GM10266 (cell line): ENCODE results near the gene MYPOP.

Experiments used
- DNase-seq: peaks from one replicate; pipeline ENCODE4 v3.0.0; 2012; ENCODE audit errors: extremely low spot score
- CTCF ChIP-seq: IDR thresholded peaks from 2 replicates; pipeline ENCODE4 v1.5.1; 2012; ENCODE audit warnings: mild to moderate bottlenecking, low read depth; ENCODE audit not compliant: control insufficient read depth, insufficient read depth; ENCODE audit errors: missing control alignments

MYPOP gene

DNA sequence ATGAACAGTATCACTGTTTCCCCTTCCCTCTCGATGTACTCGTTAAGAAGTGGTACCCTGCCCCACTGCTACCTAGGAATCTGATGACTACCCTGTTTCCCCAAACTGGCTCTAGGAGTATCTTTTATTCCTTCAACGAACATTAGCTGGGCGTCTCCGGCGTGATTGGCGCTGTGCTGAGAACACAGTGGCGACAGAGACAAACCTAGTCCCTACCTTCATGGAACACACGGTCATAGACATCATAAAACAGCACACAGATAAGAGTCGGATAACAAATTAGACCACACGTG lies 40.2 kb downstream of the MYPOP start:
- no peak for TF ChIP-seq CTCF
- no peak for DNase-seq

DNA sequence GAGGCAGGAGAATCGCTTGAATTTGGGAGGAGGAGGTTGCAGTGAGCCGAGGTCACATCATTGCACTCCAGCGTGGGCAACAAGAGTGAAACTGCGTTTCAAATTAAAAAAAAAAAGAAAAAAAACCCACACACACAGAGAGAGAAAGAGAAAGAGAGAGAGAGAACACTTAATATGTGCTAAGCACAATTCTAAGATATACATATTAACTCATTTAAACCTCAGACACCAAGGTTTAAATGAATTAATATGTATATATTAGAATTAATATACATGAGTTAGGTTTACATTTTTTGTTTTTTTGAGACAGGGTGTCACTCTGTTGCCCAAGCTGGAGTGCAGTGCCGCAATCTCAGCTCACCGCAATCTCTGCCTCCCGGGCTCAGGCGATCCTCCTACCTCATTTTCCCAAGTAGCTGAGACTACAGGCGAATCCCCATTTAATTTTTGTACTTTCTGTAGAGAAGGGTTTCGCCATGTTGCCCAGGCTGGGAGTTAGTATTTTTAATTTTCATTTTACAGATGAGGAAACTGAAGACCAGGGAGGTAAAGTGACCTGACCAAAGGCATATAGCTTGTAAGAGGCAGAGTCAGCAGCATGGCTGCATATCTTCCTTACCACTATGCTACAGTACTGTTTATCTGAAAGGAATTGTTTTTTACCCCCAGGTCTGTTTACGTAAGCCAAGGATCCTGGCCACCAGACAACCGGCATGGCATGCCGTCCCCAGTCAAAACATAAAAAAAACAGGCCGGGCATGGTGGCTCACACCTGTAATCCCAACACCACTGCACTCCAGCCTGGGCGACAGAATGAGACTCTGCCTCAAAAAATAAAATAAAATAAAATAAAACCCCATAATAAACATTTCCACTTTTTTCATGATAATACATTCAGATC lies 41.8 kb downstream of the MYPOP start:
- DNase-seq, result no peak

DNA sequence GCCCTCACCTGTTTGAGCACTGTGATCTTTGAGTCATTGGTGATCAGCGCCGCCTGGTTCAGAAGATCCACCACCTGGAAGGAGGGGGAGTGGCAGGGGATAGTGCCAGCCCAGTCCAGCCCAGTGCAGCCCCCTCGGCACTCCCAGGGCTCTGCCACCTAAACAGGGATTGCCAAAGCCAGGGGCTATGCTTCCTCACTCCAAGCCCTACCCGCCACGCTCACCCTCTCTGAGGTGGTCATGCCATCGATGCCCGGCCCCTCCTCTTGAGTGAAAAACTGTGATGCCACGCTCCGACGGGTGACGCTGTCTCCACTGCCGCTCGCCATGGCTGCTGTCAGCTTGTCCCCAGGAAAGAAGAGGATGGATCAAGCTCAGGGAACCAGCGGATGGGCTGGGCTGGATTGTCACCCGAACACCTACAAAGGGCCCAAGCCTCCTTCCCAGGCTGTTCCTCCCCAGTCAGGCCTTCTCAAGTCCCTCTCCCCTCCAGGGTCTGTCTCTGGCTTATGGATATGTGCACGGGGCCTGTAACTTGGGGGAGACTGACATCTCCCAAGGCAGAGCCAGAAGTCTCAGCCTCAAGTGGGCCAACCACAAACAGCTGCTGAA lies 48.1 kb downstream of the MYPOP start:
- TF ChIP-seq CTCF, result no peak
- DNase-seq, result no peak

More for the DNA sequence above, 41.8 kb downstream of the MYPOP start:
- no peak for TF ChIP-seq CTCF

DNA sequence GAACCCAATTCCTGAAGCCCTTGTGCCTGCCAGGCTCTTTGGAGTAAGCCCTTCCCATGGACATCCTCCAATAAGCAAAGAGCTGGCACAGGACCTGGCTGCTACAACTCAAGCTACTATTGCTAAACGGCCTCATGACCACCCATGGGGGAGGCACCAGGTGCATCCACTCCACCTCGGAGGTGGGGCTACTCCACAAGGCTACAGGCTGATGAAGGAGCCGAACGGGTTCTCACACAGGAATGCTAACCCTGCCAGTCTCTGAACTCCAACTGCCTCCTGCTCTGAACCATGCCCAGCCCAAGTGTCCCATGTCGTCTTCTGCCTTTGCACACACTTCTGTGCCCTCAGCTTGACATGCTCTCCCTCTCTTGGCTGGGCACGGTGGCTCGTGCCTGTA lies 49.4 kb downstream of the MYPOP start:
- TF ChIP-seq CTCF, result no peak
- DNase-seq, result no peak

- TF ChIP-seq CTCF, result no peak
- DNase-seq, result no peak
Observed at GRCh38 chr19:45852145-45852750, 50.2 kb downstream of the MYPOP start.

DNA sequence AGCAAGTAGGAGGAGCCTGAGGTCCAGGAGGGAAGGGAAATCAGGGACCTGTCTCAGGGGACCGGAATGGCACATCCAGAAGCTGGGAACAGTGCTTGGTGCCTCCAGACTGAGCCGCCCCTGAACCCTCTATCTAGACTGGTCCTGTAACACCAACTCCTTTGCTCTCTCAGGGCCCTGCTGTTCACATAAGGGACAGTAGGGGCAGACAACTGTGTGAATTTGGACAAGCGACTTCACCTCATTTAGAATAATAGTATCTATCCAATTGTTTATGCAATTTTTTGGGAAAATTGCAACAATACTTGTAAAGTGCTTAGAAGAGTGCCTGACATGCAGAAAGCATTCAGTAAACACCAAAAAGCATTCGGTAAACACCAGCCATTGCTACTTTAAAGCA lies 53.5 kb downstream of the MYPOP start:
- DNase-seq, result no peak
- TF ChIP-seq CTCF, result no peak

- no peak for DNase-seq
- no peak for TF ChIP-seq CTCF
Observed at GRCh38 chr19:45847663-45848062, 54.8 kb downstream of the MYPOP start.
